AG04450 (cell line): Measurements from ENCODE around the gene PRKAB2. TPM values are rescaled to one million over a fixed set of nuclear protein-coding genes. Genes with fewer than 3 reads are reported as not detected.
"Not testable (repeated sequence)": the region's sequence is repeated elsewhere in the genome, so short reads cannot be mapped to it uniquely, and the experiment has no call there.

Experiments
- CTCF ChIA-PET: fragments of 300-600, 350-600 bp; formaldehyde crosslinking; extraction: SDS; loops from one replicate; lab custom pipeline; 2022; ENCODE audit warnings: antibody characterized with exemption, inconsistent platforms; lab: Charles Lee
- POLR2A ChIA-PET: fragments of 350-600 bp; formaldehyde crosslinking; extraction: SDS; loops from one replicate; lab custom pipeline; 2021; ENCODE audit warnings: antibody characterized with exemption, inconsistent platforms; lab: Yijun Ruan, JAX
- DNase-seq: peaks from one replicate; pipeline ENCODE4 v3.0.0-alpha.2; 2011; ENCODE audit warnings: low read depth, low spot score
- H3K27ac ChIP-seq: one replicate; pipeline ENCODE4 v1.5.1; 2012; ENCODE audit warnings: low read depth, low read length, control low read depth
- H3K27me3 ChIP-seq: one replicate; pipeline ENCODE4 v1.6.0; 2012; ENCODE audit warnings: low read length; ENCODE audit not compliant: control insufficient read depth, insufficient read depth
- H3K4me3 ChIP-seq: 2 replicates; pipeline ENCODE4 v1.5.1; 2011; ENCODE audit warnings: mild to moderate bottlenecking, low read depth, low read length, control low read depth
- H3K9me3 ChIP-seq: 2 replicates; pipeline ENCODE4 v1.5.1; 2012; ENCODE audit warnings: low read length; ENCODE audit not compliant: control insufficient read depth, insufficient read depth
- polyA plus RNA-seq: library from polyadenylated mRNA; depleted of rRNA; stranded (reverse); fragments of >200 nt; gene quantifications from 2 replicates; pipeline ENCODE4 v1.2.3, GENCODE V29; 2011
- TF ChIP-seq, protein P1 (sequence below): IDR thresholded peaks from 2 replicates; pipeline ENCODE4 v1.5.1; 2011; ENCODE audit warnings: low read depth, low read length, control low read depth, inconsistent platforms

PRKAB2 gene
- polyA plus RNA-seq, 1 experiment = 28.1 TPM

DNA sequence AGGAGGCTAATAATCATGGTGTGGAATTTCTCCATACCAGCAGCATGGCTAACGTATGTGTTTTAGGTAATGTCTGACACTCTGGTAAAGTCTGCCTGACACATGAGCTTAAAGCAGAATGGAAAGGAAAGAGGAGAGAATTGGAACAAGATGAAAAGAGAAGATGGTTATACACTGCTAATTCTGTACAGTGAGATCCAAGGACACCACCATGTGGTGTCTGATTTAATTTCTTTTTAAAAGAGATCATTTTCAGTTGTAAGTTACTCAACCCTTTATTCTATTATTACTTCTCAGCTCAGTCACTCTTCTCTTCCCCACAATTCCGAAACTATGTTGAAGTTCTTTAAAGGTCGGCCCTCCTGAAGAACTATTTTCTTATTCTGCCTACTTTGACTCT lies 15.6 kb downstream of the PRKAB2 start:
- H3K27me3 ChIP-seq = no peaks in the 10 kb centered on the region
- DNase-seq = no peak
- CTCF ChIA-PET = interaction anchor here (1.7 kb wide), 1 partner anchor 16 kb away, joined by 5 read pairs; the partner anchor contains the start of gene PRKAB2
- no peak overlapping the region for H3K27ac ChIP-seq
- H3K9me3 ChIP-seq = no peaks in the 10 kb centered on the region
- TF ChIP-seq, protein P1, sequence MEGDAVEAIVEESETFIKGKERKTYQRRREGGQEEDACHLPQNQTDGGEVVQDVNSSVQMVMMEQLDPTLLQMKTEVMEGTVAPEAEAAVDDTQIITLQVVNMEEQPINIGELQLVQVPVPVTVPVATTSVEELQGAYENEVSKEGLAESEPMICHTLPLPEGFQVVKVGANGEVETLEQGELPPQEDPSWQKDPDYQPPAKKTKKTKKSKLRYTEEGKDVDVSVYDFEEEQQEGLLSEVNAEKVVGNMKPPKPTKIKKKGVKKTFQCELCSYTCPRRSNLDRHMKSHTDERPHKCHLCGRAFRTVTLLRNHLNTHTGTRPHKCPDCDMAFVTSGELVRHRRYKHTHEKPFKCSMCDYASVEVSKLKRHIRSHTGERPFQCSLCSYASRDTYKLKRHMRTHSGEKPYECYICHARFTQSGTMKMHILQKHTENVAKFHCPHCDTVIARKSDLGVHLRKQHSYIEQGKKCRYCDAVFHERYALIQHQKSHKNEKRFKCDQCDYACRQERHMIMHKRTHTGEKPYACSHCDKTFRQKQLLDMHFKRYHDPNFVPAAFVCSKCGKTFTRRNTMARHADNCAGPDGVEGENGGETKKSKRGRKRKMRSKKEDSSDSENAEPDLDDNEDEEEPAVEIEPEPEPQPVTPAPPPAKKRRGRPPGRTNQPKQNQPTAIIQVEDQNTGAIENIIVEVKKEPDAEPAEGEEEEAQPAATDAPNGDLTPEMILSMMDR = no peak
- H3K4me3 ChIP-seq = no peak overlapping the region
- POLR2A ChIA-PET = no interaction called here

DNA sequence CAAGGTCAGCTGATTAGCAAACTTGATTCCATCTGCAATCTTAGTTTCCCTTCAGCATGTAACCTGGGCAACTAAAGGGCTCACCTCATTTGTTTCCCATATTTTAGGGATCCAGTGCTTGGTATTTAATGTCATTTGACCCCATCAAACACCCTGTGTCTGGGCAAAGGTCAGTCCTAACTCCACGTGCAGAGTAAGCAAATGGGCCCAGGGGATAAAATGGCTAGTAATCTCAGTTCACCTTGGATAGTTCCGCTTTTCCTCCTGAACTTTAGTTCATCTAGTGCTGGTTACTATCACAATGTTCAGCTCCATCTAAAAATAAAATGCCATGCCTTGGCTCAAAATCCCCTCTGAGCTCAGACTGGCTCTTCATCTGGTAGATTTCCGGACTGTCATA lies 19.5 kb downstream of the PRKAB2 start:
- POLR2A ChIA-PET = no interaction called here

DNA sequence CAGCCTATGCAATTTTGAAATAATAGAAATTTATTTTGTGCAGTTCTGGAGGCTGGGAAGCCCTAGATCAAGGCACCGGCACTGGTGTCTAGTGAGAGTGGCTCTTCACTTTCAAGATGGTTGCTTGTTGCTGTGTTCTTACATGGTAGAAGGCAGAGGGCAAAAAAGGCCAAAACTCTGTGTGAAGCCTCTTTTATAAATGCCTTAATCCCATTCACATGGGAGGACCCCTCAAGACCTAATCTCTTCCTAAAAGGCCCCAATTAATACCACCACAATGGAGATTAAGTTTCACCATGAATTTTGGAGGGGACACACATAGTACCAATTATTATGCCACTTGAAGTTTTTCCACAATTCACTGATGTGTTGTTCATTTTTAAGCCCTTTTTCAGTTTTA lies 21.0 kb downstream of the PRKAB2 start:
- ChIA-PET POLR2A (no interaction called here), CTCF (no interaction called here)
- Histone ChIP-seq H3K27ac (no peak overlapping the region), H3K27me3 (no peaks in the 10 kb centered on the region), H3K4me3 (no peak overlapping the region), H3K9me3 (no peaks in the 10 kb centered on the region)
- TF ChIP-seq, protein P1 = no peak
- no peak for DNase-seq

More for the DNA sequence above, 19.5 kb downstream of the PRKAB2 start:
- no peak overlapping the region for H3K27ac ChIP-seq
- H3K4me3 ChIP-seq = no peak overlapping the region
- no peaks in the 10 kb centered on the region for H3K9me3 ChIP-seq
- DNase-seq = no peak
- TF ChIP-seq, protein P1 = no peak
- H3K27me3 ChIP-seq = no peaks in the 10 kb centered on the region
- CTCF ChIA-PET = no interaction called here

DNA sequence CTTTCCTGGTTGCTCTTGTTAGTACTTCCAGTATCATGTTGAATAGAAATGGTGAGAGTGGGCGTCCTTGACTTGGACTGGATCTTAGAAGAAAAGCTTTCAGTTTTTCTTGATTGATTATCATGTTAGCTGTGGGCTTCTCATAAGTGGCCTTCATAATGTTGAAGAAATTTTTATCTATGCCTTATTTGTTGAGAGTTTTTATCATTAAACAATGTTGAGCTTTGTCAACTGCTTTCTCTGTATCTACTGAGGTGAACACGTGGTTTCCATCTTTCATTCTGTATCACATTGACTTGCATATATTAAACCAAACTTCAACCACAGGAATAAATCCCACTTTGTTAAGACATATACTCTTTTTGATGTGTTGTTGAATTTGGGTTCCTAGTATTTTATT lies 29.4 kb downstream of the PRKAB2 start:
- CTCF ChIA-PET = no interaction called here
- POLR2A ChIA-PET = no interaction called here
- H3K9me3 ChIP-seq = no peaks in the 10 kb centered on the region
- no peaks in the 10 kb centered on the region for H3K27me3 ChIP-seq
- H3K4me3 ChIP-seq = no peak overlapping the region
- TF ChIP-seq, protein P1 = no peak
- no peak for DNase-seq
- no peak overlapping the region for H3K27ac ChIP-seq

DNA sequence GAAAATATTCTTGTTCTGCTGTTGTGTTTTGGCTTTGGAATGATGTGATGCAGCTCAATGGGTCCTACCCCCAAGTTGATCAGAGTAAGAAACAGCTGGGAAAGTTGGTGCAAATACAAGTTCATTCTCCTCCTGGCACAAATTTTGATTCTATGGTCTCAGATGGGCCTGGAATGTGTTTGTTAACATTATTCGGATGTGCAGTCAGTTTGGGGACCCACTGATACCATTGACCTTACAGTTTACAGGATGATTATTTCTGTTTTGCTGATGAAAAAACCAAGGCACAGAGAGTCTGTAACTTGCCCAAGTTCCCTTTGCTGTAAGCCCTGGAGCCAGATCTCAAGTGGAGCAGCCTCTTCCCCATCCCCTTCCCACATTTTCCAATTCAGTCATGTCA lies 41.5 kb downstream of the PRKAB2 start:
- H3K4me3 ChIP-seq, H3K27ac ChIP-seq, DNase-seq, CTCF ChIA-PET, POLR2A ChIA-PET, H3K9me3 ChIP-seq, H3K27me3 ChIP-seq: not testable (repeated sequence)
